Activated gamma-delta T cell (primary cell): ENCODE measurements around the gene EMP2.
"Not testable (repeated sequence)": the region's sequence is repeated elsewhere in the genome, so short reads cannot be mapped to it uniquely, and the experiment has no call there.

Source experiments
- DNase-seq: peaks from one replicate; lab custom pipeline; 2025; lab: John Stamatoyannopoulos, UW
- total RNA-seq, 2 donors: gene quantifications; one replicate each; lab custom pipeline; 2026; lab: John Stamatoyannopoulos, UW

The EMP2 gene
- total RNA-seq, result 0.15 to 0.61 reads per million in 2 donors

GRCh38 chr16:10579965-10580882 is at the start of gene EMP2:
EMP2 (minus strand) TSS chr16:10580598; CDS start chr16:10547617, 32,981 bp downstream.
- no peak for DNase-seq

GRCh38 chr16:10629592-10629963 is 49.2 kb upstream of the EMP2 start:
- DNase-seq, result no peak

- no peak for DNase-seq
These were observed 45.4 kb upstream of the EMP2 start for GRCh38 chr16:10625595-10626357.

GRCh38 chr16:10624527-10624926 is 44.1 kb upstream of the EMP2 start:
- DNase-seq, result no peak

GRCh38 chr16:10623059-10623458 is 42.7 kb upstream of the EMP2 start:
- DNase-seq, result no peak

- DNase-seq, result no peak
These were observed 41.9 kb upstream of the EMP2 start for GRCh38 chr16:10622036-10622921.

GRCh38 chr16:10621216-10621949 is 41.0 kb upstream of the EMP2 start:
- DNase-seq, result not testable (repeated sequence)

- DNase-seq, result no peak
These were observed 39.7 kb upstream of the EMP2 start for GRCh38 chr16:10620120-10620519.

- no peak for DNase-seq
These were observed 39.0 kb upstream of the EMP2 start for GRCh38 chr16:10619271-10619849.

- no peak for DNase-seq
These were observed 38.4 kb upstream of the EMP2 start for GRCh38 chr16:10618710-10619209.

- no peak for DNase-seq
These were observed 37.4 kb upstream of the EMP2 start for GRCh38 chr16:10617662-10618420.

GRCh38 chr16:10616756-10617640 is 36.6 kb upstream of the EMP2 start:
- DNase-seq, result no peak

- DNase-seq, result no peak
These were observed 36.0 kb upstream of the EMP2 start for GRCh38 chr16:10616419-10616755.

- no peak for DNase-seq
These were observed 34.3 kb upstream of the EMP2 start for GRCh38 chr16:10614685-10615084.

GRCh38 chr16:10613785-10614485 is 33.5 kb upstream of the EMP2 start:
- no peak for DNase-seq

GRCh38 chr16:10612649-10613179 is 32.3 kb upstream of the EMP2 start:
- DNase-seq, result no peak

- DNase-seq, result no peak
These were observed 31.5 kb upstream of the EMP2 start for GRCh38 chr16:10611825-10612342.
